Fibroblast of skin of left quadriceps (primary cell): ENCODE results near the gene PDLIM5.
"Not testable (repeated sequence)": the region's sequence is repeated elsewhere in the genome, so short reads cannot be mapped to it uniquely, and the experiment has no call there.

Experiments used
- DNase-seq, 2 experiments: peaks; one replicate each; pipeline ENCODE4 v3.0.0-alpha.2; 2013; ENCODE audit warnings: low read depth in 2 of 2

Gene PDLIM5

GRCh38 chr4:94528792-94529451 is 77.2 kb downstream of the PDLIM5 start:
- no peak for DNase-seq

GRCh38 chr4:94530073-94530472 is 78.3 kb downstream of the PDLIM5 start:
- DNase-seq, result no peak

- no peak for DNase-seq
These were observed 80.4 kb downstream of the PDLIM5 start for GRCh38 chr4:94531991-94532789.

- no peak for DNase-seq
These were observed 81.9 kb downstream of the PDLIM5 start for GRCh38 chr4:94533405-94534223.

- DNase-seq, result no peak
These were observed 82.9 kb downstream of the PDLIM5 start for GRCh38 chr4:94534401-94535312.

- no peak for DNase-seq
These were observed 84.3 kb downstream of the PDLIM5 start for GRCh38 chr4:94536049-94536448.

- no peak for DNase-seq
These were observed 85.1 kb downstream of the PDLIM5 start for GRCh38 chr4:94536649-94537469.

GRCh38 chr4:94537921-94538628 is 86.3 kb downstream of the PDLIM5 start:
- no peak for DNase-seq

- DNase-seq, result no peak
These were observed 88.7 kb downstream of the PDLIM5 start for GRCh38 chr4:94540476-94540875.

GRCh38 chr4:94544811-94545210 is 93.1 kb downstream of the PDLIM5 start:
- DNase-seq, result no peak

- DNase-seq, result peak; percentile 50 to 57
These were observed 93.6 kb downstream of the PDLIM5 start for GRCh38 chr4:94545296-94545695.

GRCh38 chr4:94546949-94547348 is 95.2 kb downstream of the PDLIM5 start:
- DNase-seq, result no peak

GRCh38 chr4:94548571-94548970 is 96.8 kb downstream of the PDLIM5 start:
- DNase-seq, result peak in 1 of 2 experiments; percentile 33

GRCh38 chr4:94550352-94550751 is 98.6 kb downstream of the PDLIM5 start:
- DNase-seq, result no peak

- no peak for DNase-seq
These were observed 99.1 kb downstream of the PDLIM5 start for GRCh38 chr4:94550851-94551250.

- DNase-seq, result peak; percentile 46 to 47
These were observed 100.2 kb downstream of the PDLIM5 start for GRCh38 chr4:94551643-94552564.

GRCh38 chr4:94556047-94556446 is 104.3 kb downstream of the PDLIM5 start:
- not testable (repeated sequence) for DNase-seq

- DNase-seq, result not testable (repeated sequence)
These were observed 105.9 kb downstream of the PDLIM5 start for GRCh38 chr4:94557632-94558031.
